Measurements from ENCODE around the gene PDSS2.

PDSS2 gene

DNA sequence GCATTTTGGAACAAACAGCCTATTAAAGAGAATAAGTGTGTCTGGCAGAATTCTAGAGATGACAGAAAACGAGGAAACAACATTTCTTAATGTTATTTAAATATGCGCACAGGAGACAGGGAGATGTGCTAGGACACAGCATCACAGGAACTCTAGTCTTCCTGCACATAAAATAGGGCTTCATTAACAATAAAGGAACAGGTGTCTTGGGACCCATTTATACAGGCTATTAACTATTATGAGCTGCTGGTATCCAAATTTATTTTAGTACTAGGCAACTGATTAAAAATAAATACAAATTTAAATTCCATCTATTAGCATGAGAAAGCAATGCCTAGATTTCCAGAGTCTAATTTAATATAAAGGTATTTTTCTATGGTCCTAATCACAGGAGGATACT lies 102.3 kb downstream of the PDSS2 start:
- DNase-seq, result no peak

DNA sequence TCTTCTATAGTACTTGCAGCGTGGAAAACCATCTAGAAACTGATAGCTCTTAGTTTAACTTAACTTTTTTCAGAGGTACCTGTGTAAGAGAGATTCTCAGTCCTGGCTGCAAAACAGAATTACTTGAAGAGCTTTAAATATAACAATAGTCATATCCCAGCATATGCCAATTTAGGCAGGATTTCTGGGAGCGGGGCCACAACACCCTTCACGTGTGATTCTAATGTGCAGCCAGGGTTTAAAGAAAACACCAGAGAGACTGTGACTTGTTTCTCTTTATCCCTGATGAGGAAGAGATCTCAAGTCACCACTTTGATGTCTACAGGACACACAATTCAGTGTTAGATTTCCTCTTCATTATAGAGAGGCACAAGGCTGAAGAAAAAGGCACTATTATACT lies 103.7 kb downstream of the PDSS2 start:
- DNase-seq, result no peak

DNA sequence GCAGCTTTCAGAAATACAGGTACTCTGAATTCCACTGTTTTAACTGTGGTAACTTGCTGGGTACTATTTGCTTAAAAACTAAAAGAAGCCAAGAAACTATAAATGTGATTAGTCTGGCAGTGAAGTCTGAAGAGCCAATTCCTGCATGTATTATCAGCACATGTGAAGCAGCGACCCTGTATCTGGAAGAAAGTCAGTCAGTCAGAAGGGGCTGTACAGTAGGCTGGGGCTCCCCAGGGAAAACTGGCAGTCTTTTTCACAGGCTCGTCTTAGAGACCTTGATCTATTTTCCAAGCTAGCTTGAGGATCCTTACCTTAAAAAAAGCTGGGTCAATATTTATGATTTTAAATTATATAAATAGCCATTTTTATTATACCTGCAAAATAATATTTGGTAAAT lies 104.9 kb downstream of the PDSS2 start:
- no peak for DNase-seq

DNA sequence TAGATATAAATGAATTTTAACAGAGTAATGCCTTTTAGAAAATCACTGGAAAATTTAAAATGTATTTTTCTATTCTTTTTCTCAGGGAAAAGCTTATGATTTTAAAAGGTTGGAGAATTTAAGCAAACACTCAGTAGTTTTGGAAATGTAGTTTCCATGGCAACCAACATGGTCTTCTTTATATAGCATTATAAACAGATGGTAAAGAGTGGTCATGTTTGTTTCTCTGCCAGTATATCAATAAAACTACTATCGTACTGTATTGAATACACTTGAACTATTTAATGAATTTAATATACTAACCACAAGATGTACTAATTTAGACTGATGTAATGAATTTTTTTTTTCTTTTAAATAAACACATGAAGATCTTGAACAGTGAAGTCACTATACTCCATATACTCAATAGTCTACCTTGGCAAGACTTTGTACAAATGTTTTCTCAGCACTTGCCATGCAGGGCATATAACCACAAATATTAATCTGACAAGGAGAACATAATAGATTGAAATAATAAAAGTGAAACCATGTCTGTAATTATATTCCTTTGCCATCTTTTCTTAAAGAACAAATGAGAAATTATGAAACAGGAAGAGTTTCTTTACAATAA lies 105.5 kb downstream of the PDSS2 start:
- no peak for DNase-seq

DNA sequence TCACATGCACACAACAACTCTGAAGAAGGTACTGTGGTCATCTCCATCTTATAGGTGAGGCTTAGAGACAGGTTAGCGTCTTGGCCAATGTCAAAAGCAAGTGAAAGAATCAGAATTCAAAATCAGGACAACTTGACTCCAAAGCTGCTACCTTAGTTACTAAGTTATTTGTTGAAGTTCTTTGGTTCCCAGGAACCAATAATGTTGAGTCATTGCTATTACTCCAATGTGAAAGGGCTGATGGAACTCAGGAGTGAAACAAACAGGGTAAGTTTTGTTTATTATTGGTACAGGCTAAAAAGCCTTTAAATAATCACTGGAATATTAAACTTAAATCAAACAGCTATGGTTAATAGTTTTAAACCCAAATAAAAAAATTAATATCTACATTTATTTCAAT lies 111.1 kb downstream of the PDSS2 start:
- DNase-seq, result no peak

DNA sequence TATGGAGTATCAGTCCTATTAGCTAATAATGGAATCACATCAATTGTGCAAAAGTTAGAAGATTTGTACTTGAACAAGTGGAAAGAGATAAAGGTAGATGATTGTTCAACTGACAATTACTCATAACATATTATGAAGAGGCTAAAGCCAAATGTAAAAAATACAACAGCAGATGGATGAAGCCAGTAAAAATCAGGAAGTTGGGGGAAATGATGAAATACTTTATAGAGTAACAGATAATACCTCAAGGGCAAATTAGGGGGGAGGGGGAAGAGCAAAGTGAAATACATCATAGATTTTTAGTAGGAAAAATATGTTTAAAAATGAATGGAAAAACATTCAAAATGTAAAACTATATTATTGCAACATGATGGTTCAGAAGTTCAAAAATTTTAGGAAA lies 114.0 kb downstream of the PDSS2 start:
- no peak for DNase-seq

DNA sequence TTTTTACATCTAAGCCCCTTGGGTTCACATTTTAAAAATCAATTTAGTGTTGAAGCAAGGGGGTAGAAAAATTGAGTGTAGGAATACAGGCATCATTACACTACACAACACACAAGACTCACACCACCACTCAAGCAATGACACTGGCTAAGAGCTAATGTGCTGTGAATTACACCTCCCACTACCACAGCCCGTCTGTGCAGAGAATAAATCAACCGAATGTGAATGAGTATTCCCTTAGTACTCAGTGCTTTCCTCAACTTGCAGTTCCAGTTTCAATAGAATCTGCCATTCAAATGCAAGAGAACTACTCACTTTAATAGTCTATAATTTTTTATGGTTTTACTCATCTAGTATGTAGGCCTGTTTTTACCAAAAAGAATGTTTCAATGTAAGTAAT lies 114.4 kb downstream of the PDSS2 start:
- no peak for DNase-seq

DNA sequence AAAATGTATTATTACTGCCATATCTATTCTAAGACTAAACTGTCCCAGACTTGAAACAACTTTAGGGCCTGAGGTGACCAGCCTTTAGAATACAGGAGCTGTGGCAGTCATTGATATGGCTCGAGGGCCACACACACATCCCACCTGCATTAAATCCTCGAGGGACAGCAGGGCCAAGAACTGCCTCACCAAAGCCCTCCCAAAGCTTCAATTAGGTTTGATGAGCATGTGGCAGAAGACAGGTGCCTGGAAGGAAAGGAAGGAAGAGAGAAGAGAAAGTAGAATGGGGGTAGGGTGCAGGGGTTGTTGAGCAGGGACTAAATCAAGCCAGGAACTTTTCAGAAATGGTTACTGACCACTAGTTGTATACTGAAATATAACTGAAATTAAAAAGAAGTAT lies 115.0 kb downstream of the PDSS2 start:
- no peak for DNase-seq

DNA sequence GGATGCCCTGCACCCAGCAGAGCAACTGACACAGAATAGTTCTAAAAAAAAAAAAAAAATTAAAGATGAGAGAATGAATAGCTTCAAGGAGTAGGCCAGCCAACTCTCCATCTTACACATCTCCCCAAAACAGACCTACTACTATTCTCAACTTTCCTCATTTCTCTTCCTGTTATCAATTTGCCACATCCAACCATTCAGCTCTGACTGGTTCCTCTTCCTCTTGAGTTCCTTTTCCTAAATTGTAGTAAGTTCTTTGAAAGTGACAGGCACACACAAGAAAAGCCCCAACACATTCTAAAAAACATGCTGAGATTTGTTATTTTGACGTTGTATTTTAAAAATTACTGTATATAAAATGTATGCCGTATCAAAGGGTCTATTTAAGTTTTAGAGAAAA lies 117.2 kb downstream of the PDSS2 start:
- no peak for DNase-seq

DNA sequence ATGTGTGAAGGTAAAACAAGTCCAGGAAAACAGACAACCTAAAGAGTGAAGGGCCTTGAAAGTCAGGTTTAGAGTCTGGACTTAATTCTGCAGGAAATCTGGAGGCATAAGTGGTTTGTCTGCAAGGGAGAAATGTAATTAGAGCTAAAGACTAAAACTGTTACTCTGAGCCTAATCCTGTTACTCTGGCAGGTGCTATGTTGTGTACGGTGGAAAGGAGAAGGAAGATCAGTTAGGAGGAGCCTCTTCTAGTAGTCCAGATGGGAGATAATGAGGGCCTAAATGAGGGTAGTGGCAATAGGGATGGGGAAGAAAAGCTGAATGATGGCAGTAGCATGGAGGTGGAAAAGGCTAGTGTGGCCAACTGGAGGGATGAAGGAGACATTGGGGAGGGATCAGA lies 118.5 kb downstream of the PDSS2 start:
- DNase-seq, result no peak

DNA sequence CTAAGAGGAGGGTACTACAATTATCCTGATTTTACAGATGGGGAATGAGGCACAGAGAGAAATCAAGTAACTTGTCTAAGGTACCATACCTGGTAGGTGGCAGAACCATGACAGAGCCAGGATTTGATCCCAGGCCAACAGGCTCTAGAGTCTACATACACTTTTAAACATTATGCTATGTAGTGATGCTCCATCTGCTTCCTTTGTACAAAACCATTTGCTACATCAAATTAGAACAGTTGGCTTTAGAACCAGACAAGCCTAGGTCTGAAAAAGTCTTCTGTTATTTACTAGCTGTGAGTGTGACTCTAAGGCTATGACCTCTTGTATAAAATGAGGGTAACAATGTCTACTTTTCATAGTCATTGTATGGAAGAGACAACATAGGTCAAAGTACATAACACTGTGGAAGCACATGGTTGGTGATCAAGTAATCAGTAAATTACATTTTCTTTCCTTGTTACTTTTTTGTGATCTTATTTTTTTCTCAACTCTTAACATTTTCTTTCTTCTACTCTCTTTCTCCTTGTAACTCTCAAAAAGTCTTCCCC lies 122.1 kb downstream of the PDSS2 start:
- DNase-seq, result no peak

DNA sequence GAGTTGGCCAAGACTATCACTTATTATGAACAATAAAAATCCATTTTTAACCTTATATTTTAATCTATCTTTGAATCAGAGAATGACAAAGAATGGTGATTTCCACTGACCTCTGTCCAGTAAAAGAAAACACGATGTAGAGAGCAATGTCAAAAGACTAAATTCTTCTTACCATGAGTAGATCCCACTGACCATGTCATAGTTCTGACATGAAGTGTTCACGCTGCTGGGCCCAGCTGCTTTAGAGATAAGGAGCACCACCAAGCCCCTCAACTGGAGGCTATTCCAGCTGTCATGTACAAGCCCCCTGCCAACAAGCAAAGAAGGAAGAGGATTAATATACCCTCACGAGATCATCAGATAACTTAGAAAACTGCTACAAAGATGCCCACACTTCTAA lies 125.3 kb downstream of the PDSS2 start:
- DNase-seq, result no peak

DNA sequence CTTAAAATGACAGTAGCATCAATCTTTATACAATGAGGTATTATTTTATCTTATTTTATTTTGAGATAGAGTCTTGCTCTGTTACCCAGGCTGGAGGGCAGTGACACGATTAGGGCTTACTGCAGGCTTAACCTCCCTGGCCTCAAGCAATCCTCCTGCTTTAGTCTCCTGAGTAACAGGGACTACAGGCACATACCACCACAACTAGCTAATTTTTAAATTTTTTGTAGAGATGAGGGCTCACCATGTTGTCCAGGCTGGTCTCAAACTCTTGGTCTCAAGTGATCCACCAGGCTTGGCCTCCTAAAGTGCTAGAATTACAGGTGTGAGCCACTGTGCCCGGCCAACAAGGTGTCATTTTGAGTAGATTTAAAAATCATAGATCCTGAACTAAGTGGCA lies 125.9 kb downstream of the PDSS2 start:
- no peak for DNase-seq

DNA sequence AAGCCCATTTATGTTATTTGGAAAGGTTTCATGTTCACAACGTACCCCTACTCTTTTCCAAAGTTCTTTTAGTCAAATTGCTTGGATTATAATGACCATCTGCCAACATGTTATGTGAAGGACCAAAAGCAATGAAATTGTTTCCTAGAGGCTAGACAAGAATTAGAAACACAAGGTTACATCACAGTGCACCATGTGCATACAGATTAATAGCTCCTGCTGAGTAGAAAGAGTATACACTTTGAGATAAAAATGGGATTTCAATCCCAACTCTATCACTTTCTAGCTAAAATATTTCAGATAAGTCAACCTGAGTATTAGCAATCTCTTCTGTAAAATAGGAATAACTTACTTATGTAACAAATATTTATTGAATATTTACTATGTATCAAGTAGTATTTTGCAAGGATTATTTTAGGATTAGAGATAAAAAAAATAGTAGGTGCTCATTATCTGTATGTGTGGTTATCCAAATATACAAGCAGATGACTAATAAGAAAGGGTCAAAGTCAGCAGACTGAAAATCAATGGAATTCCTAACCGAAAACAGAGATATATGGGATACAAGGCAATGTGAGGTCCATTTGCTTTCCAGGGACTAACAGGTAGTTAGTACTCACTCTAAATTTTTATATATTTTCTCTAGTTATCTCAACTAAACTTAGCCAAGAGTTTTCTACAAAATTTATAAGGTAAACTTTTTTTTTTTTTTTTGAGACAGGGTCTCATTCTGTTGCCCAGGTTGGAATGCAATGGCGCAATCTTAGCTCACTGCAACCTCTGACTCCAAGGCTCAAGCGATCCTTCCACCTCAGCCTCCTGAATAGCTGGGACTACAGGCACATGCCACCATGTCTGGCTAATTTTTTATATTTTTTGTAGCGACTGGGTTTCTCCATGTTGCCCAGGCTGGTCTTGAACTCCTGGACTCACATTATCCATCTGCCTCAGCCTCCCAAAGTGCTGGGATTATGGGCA lies 127.7 kb downstream of the PDSS2 start:
- no peak for DNase-seq

DNA sequence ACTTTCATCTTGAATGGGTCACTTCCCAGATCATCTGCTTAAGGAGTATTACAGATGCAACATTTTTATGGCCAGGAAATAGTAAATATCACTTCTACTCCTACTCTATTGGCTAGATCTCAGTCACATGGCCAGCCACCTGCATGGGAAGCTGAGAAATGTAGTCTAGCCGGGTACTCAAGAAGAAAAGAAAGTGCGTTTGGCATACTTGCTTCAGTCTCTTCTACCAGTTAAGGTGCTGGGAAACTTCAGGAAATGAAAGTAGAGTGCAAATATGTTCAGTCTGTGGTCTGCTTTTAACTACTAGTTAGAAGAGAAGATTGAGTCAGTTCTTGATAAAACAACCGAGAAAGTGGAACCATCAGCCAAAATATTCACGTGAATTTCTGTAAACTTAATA lies 129.2 kb downstream of the PDSS2 start:
- DNase-seq, result no peak

DNA sequence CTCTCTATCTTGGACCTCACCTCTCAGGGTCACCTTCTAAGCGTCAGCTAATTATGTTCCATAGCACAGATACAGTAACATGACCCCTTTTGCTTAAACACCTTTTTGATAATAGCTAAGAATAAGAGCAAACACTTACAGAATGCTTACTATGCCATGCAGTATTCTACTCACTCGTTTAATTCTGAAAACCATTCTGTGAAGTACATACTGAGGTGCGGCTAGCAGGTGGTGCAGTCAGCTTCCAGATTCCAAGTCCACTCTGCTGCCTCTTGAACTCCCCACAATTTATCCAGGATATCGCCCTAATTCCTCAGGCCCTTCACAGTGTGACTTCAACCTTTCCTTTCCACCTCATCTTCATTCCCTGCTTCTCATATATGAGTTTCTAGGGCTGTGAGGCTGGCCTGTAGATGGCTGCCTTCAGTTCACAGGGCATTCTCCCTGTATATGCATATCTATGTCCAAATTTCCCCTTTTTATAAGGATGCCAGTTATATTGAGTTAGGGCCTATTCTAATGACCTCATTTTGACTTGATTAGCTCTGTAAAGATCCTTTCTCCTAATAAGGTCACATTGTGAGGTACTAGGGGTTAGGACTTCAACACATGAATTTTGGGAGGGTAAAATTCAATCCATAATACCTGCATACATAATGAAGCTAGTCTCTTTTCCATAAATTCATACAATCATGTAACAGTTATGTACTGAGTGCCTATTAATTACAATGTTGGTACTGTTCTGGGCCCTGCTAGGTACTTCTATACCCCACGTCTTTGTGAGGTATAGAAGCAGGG lies 130.1 kb downstream of the PDSS2 start:
- no peak for DNase-seq

DNA sequence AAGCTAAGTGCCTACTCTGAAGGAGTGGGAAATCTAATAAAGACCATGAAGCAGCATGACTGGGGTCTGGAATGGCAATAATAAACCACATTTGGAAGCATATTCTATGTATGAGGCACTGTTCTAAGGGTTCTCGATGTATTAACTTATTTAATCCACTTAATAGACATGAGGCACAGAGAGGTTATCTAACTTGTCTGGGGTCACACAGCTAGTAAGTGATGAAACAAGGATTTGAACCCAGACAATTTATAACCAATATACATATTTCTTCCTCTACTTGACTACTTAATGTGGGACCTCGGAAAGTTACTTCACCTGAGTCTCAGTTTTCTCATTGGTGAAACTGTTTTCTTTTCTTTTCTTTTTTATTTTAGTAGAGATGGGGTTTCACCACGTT lies 131.3 kb downstream of the PDSS2 start:
- DNase-seq, result no peak

DNA sequence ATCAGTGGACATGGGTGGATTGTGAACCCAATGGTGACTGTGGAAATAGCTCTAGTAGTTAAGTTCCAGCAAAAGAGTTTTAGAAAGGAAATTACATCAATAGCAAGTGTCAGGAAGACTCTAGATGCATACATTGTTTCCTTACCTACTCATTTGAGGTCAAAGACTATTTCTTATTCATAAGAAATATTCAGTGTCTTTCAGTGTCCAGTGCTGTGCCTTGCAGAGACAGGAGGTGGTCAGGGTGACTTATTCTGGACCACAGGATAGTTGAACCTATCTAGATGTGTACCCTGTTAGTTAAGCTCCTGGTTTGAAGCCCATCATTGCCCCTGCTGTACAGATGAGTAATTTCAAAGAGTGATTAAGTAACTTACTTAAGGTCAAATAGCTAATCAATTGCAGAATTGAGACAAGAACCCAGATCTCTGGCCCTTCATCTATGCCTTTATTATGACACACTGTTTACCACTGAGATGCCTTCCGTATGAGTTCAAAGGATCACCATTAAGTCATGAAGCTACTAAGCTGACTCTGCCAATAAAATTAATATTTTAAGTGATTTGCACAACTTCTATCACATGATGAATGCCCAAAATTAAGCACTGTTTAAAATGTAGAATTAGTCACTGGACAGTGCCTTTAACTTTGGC lies 136.1 kb downstream of the PDSS2 start:
- no peak for DNase-seq

DNA sequence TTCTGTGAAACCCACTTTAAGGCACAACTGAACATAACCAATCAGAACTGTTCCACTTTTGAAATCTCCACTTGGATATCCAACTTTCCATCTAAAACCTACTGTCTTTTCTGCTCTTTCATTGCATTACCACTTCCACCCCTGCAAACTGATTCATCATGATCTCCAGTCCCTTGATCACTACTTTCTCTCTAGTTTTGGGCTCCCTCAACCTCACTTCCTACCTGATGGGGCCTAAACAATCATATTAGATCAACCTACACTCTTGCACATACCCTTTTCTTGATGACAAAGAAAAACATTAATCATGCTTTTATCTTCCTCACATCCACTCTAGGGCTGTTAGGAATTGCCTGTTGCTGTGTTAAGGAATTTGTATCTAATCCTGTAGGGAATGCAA lies 137.6 kb downstream of the PDSS2 start:
- no peak for DNase-seq

DNA sequence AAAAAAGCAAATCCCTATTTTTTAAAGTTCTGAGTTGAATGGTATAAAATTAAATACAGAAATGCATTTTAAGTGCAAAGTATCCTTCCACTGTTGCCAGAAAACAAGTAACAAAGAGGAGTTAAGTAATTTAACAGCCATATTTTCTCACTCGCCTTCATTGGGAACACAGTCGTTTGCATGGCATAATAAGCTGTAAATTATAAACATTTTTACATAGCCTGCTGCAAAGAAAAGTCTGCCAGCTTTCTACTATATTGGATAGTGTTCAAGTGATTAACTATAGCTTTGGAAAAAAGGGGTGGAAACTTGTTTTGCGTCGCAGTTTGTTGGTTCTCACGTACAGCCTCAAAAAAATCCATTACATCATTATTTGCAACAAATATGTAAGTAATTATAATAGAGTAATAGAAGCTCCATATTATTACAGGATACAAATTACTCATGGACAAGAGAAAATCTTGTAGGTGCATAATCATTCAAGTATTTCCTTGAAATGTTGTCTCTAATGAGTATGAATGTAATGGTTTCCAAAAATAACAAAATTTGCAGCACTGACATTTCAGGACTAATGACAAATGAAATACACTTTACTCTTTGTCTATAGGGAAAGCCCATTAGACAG lies 139.3 kb downstream of the PDSS2 start:
- no peak for DNase-seq

DNA sequence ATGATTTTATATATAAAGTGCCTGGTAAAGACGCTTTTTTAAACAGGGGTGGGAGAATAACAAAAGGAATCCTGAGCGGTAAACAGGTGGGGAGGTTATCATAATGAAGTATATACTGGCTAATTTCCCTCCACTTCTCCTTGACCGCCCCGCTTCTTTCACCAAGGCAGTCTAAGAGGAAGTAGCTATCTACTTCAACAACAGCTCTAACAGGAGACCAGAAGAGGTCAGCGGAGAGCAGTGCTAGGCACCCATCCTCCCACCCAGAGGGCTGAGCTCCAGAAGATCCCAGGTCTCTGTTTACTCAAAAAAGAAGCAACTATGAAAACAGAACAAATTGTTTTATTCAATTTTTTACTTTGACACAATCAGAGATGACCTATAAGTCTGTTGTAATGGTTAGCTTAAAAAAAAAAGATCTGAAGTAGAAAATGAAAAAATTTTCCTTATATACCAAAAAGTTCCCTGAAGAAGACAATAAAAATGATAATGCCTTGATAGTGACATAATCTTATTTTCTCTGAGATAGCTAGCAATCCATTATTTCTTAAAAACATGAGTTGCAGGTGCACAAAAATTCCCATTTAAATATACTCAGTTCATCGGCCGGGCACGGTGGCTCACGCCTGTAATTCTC lies 141.1 kb downstream of the PDSS2 start:
- DNase-seq, result peak; percentile 5

DNA sequence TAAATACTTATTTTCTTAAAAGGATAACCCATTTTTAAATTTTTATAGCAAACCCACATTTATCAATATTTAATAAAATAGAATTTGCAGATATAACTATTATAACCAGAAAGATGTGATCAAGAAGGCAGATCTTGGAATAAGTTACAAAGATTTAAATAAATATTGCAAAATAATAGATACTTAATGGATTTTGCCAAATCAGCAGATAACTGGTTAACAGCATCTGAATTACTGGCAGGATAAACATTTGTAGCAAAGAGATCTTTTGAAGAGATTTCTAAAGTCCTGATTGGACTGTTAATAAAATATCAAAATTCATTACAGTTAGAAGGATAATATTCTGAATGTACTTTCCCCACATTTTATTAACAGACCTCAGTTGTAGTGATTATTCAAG lies 144.2 kb downstream of the PDSS2 start:
- DNase-seq, result no peak

Data from DMS 273 treated with DMSO at 0.1 percent for 48 hours (cell line).